ENCODE results near the gene APOE.

APOE gene

GRCh38 chr19:44958090-44958489, 52.5 kb downstream of the APOE start:
- TF ChIP-seq CTCF (IDR thresholded peaks at IDR 0.05) = no peak

Data from LNCAP (cell line).